Activated naive CD4-positive, alpha-beta T cell treated with anti-CD3 and anti-CD28 coated beads for 36 hours (primary cell): ENCODE results near the gene DRC7. TPM values are rescaled to one million over a fixed set of nuclear protein-coding genes. Genes with fewer than 3 reads are reported as not detected.

Experiments used
- CTCF ChIA-PET: fragments of 350-600 bp; sonication (Branson Sonifier 250); formaldehyde crosslinking; loops from one replicate; lab custom pipeline; 2021; ENCODE audit warnings: antibody characterized with exemption; lab: Charles Lee
- DNase-seq: peaks from one replicate; pipeline ENCODE4 v3.0.0-alpha.2; 2020
- H3K27ac Mint-ChIP-seq: one replicate; pipeline ENCODE4 v1.8.0; 2021; ENCODE audit warnings: mild to moderate bottlenecking, mixed read lengths
- H3K27me3 Mint-ChIP-seq: one replicate; pipeline ENCODE4 v1.8.0; 2021; ENCODE audit warnings: low read depth, mixed read lengths
- H3K36me3 Mint-ChIP-seq: one replicate; pipeline ENCODE4 v1.8.0; 2021; ENCODE audit warnings: low read depth, mixed read lengths
- H3K4me1 Mint-ChIP-seq: one replicate; pipeline ENCODE4 v1.8.0; 2021; ENCODE audit warnings: low read depth, mixed read lengths
- H3K4me3 Mint-ChIP-seq: one replicate; pipeline ENCODE4 v1.8.0; 2021; ENCODE audit warnings: mild to moderate bottlenecking, moderate library complexity, mixed read lengths
- H3K9me3 Mint-ChIP-seq: one replicate; pipeline ENCODE4 v1.8.0; 2021; ENCODE audit warnings: mixed read lengths
- intact Hi-C: fragments of 100-400 bp; cut with micrococcal nuclease; formaldehyde crosslinking; loops from one replicate; pipeline ENCODE4 v1.15.1; 2023
- total RNA-seq, 2 experiments: library from RNA; stranded (reverse); gene quantifications; one replicate each; pipeline ENCODE4 v1.2.3, GENCODE V29; 2021

The DRC7 gene
- total RNA-seq, 2 experiments from 2014 or later, result 0.49 TPM; not detected in 1

GRCh38 chr16:57762365-57763040, 67.9 kb downstream of the DRC7 start:
- H3K4me1 Mint-ChIP-seq, result no peaks in the 10 kb centered on the region
- H3K36me3 Mint-ChIP-seq, result no peaks in the 10 kb centered on the region
- no peak overlapping the region for H3K27ac Mint-ChIP-seq
- no peak overlapping the region for H3K4me3 Mint-ChIP-seq
- intact Hi-C loops, result no loop called here
- no peak for DNase-seq
- CTCF ChIA-PET, result no interaction called here
- H3K27me3 Mint-ChIP-seq, result no peaks in the 10 kb centered on the region
- H3K9me3 Mint-ChIP-seq, result no peaks in the 10 kb centered on the region

- DNase-seq, result no peak
- Mint-ChIP-seq H3K4me3 (no peak overlapping the region), H3K36me3 (no peaks in the 10 kb centered on the region), H3K27me3 (no peaks in the 10 kb centered on the region), H3K9me3 (no peaks in the 10 kb centered on the region), H3K27ac (no peak overlapping the region), H3K4me1 (no peaks in the 10 kb centered on the region)
- intact Hi-C loops, result no loop called here
- CTCF ChIA-PET, result no interaction called here
Measured at GRCh38 chr16:57763285-57764005, 68.8 kb downstream of the DRC7 start.

GRCh38 chr16:57764006-57764340, 69.4 kb downstream of the DRC7 start:
- H3K36me3 Mint-ChIP-seq, result no peaks in the 10 kb centered on the region
- no peaks in the 10 kb centered on the region for H3K4me1 Mint-ChIP-seq
- CTCF ChIA-PET, result no interaction called here
- no peak overlapping the region for H3K27ac Mint-ChIP-seq
- DNase-seq, result no peak
- no peaks in the 10 kb centered on the region for H3K27me3 Mint-ChIP-seq
- H3K4me3 Mint-ChIP-seq, result no peak overlapping the region
- intact Hi-C loops, result no loop called here
- no peaks in the 10 kb centered on the region for H3K9me3 Mint-ChIP-seq

- DNase-seq, result peak; percentile 16
- Mint-ChIP-seq H3K4me3 (no peak overlapping the region), H3K4me1 (no peaks in the 10 kb centered on the region), H3K9me3 (no peaks in the 10 kb centered on the region), H3K27ac (no peak overlapping the region), H3K36me3 (no peaks in the 10 kb centered on the region), H3K27me3 (no peaks in the 10 kb centered on the region)
- intact Hi-C loops, result no loop called here
- CTCF ChIA-PET, result no interaction called here
Measured at GRCh38 chr16:57764341-57765159, 69.9 kb downstream of the DRC7 start.

GRCh38 chr16:57765160-57765728, 70.6 kb downstream of the DRC7 start:
- CTCF ChIA-PET, result no interaction called here
- intact Hi-C loops, result no loop called here
- H3K27ac Mint-ChIP-seq, result no peak overlapping the region
- no peaks in the 10 kb centered on the region for H3K9me3 Mint-ChIP-seq
- DNase-seq, result no peak
- no peak overlapping the region for H3K4me3 Mint-ChIP-seq
- H3K4me1 Mint-ChIP-seq, result no peaks in the 10 kb centered on the region
- no peaks in the 10 kb centered on the region for H3K36me3 Mint-ChIP-seq
- no peaks in the 10 kb centered on the region for H3K27me3 Mint-ChIP-seq

- H3K27ac Mint-ChIP-seq, result no peak overlapping the region
- intact Hi-C loops, result no loop called here
- H3K9me3 Mint-ChIP-seq, result no peaks in the 10 kb centered on the region
- H3K27me3 Mint-ChIP-seq, result no peaks in the 10 kb centered on the region
- CTCF ChIA-PET, result no interaction called here
- no peaks in the 10 kb centered on the region for H3K36me3 Mint-ChIP-seq
- H3K4me3 Mint-ChIP-seq, result no peak overlapping the region
- DNase-seq, result no peak
- H3K4me1 Mint-ChIP-seq, result no peaks in the 10 kb centered on the region
Measured at GRCh38 chr16:57766714-57767348, 72.2 kb downstream of the DRC7 start.

GRCh38 chr16:57769541-57770145, 75.0 kb downstream of the DRC7 start:
- Mint-ChIP-seq H3K27me3 (no peaks in the 10 kb centered on the region), H3K4me3 (no peak overlapping the region), H3K27ac (no peak overlapping the region), H3K4me1 (no peaks in the 10 kb centered on the region), H3K36me3 (no peaks in the 10 kb centered on the region), H3K9me3 (no peaks in the 10 kb centered on the region)
- intact Hi-C loops, result no loop called here
- DNase-seq, result no peak
- CTCF ChIA-PET, result interaction anchor here (1.0 to 1.5 kb wide), 3 partner anchors 9 to 71 kb away, joined by 3 to 6 read pairs (median 4); no protein-coding TSS in a partner anchor

- Mint-ChIP-seq H3K4me1 (no peaks in the 10 kb centered on the region), H3K9me3 (no peaks in the 10 kb centered on the region), H3K27ac (no peak overlapping the region), H3K4me3 (no peak overlapping the region), H3K36me3 (no peaks in the 10 kb centered on the region), H3K27me3 (no peaks in the 10 kb centered on the region)
- intact Hi-C loops, result no loop called here
- CTCF ChIA-PET, result interaction anchor here (1.0 to 1.5 kb wide), 3 partner anchors 10 to 70 kb away, joined by 3 to 6 read pairs (median 4); no protein-coding TSS in a partner anchor
- DNase-seq, result no peak
Measured at GRCh38 chr16:57770361-57770760, 75.8 kb downstream of the DRC7 start.

- Mint-ChIP-seq H3K4me3 (no peak overlapping the region), H3K36me3 (no peaks in the 10 kb centered on the region), H3K4me1 (no peaks in the 10 kb centered on the region), H3K27me3 (no peaks in the 10 kb centered on the region), H3K27ac (no peak overlapping the region), H3K9me3 (no peaks in the 10 kb centered on the region)
- CTCF ChIA-PET, result interaction anchor here (1.1 to 1.5 kb wide), 2 partner anchors 16 to 69 kb away, joined by 3 to 6 read pairs; no protein-coding TSS in a partner anchor
- intact Hi-C loops, result no loop called here
- DNase-seq, result no peak
Measured at GRCh38 chr16:57771141-57771785, 76.7 kb downstream of the DRC7 start.

- no peaks in the 10 kb centered on the region for H3K27me3 Mint-ChIP-seq
- intact Hi-C loops, result no loop called here
- no peak overlapping the region for H3K27ac Mint-ChIP-seq
- no peak for DNase-seq
- H3K4me3 Mint-ChIP-seq, result no peak overlapping the region
- no peaks in the 10 kb centered on the region for H3K4me1 Mint-ChIP-seq
- H3K36me3 Mint-ChIP-seq, result no peaks in the 10 kb centered on the region
- CTCF ChIA-PET, result no interaction called here
- no peaks in the 10 kb centered on the region for H3K9me3 Mint-ChIP-seq
Measured at GRCh38 chr16:57773019-57773418, 78.4 kb downstream of the DRC7 start.

GRCh38 chr16:57773655-57774295, 79.2 kb downstream of the DRC7 start:
- no peak overlapping the region for H3K27ac Mint-ChIP-seq

More at GRCh38 chr16:57773655-57774295, 79.2 kb downstream of the DRC7 start:
- Mint-ChIP-seq H3K27me3 (no peaks in the 10 kb centered on the region), H3K4me3 (no peak overlapping the region), H3K9me3 (no peaks in the 10 kb centered on the region), H3K36me3 (no peaks in the 10 kb centered on the region), H3K4me1 (no peaks in the 10 kb centered on the region)
- CTCF ChIA-PET, result no interaction called here
- no peak for DNase-seq
- intact Hi-C loops, result no loop called here
